ENCODE results near the gene CLUH. TPM values are rescaled to one million over a fixed set of nuclear protein-coding genes. Genes with fewer than 3 reads are reported as not detected.

The CLUH gene
- total and polyA plus RNA-seq, 9 donors = 17.5 to 45.2 (median 35.5) TPM

GRCh38 chr17:2707721-2708584 lies 3.6 kb downstream of the CLUH start:
- Histone ChIP-seq H3K36me3 (ENCODE audit: control insufficient read depth, insufficient read depth, low read length) (peaks cover 16% of the 10 kb centered on the region), H3K9me3 (replicated peaks; ENCODE audit: control insufficient read depth, low read depth, low read length) (no peaks in the 10 kb centered on the region), H3K27me3 (ENCODE audit: control insufficient read depth, insufficient read depth, low read length) (no peaks in the 10 kb centered on the region), H3K4me3 (ENCODE audit: low read length) (no peak overlapping the region), H3K4me1 (ENCODE audit: control insufficient read depth, insufficient read depth, low read length) (peaks cover 51% of the 10 kb centered on the region), H3K27ac (ENCODE audit: low read length) (peak overlapping the region; percentile 13)
- DNase-seq = no peak
- 53% methylated on average over 9 of the region's 13 CpGs for WGBS (ENCODE audit: insufficient coverage)

DNA sequence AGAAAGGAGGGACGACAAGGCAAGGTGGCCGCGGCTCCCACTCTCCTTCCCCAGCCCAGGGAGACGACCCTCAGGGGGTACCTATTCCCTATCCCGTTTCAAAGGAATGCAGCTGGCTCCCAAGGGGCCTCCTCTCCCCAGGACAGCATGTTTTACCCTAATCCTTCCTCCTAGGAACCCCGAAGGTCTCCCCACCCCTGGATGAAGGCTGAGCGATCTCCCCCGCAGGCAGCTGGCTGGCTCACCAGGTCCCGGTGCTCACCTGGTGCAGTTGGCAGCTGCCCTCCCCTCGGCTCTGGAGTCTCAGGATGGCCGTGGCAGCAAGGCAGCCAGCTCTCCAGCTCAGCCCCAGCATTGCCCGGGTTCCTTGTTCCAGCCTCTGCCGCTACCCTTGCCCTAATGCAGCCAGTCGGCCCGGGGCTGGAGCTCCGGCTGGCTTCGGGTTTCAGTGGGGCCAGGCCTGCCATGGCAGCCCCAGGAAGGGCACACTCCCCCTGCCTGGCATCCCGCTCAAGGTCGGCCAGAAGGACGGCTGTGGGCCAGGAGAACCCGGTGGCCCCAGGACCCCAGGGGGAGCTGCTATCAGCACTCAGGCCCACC lies 4.6 kb downstream of the CLUH start:
- Histone ChIP-seq H3K27me3 (ENCODE audit: control insufficient read depth, insufficient read depth, low read length) (no peaks in the 10 kb centered on the region), H3K27ac (ENCODE audit: low read length) (no peak overlapping the region), H3K36me3 (ENCODE audit: control insufficient read depth, insufficient read depth, low read length) (peaks cover 22% of the 10 kb centered on the region), H3K4me3 (ENCODE audit: low read length) (no peak overlapping the region), H3K9me3 (replicated peaks; ENCODE audit: control insufficient read depth, low read depth, low read length) (no peaks in the 10 kb centered on the region), H3K4me1 (ENCODE audit: control insufficient read depth, insufficient read depth, low read length) (peaks cover 41% of the 10 kb centered on the region)
- 75% methylated on average over 19 of the region's 21 CpGs for WGBS (ENCODE audit: insufficient coverage)
- DNase-seq = no peak

DNA sequence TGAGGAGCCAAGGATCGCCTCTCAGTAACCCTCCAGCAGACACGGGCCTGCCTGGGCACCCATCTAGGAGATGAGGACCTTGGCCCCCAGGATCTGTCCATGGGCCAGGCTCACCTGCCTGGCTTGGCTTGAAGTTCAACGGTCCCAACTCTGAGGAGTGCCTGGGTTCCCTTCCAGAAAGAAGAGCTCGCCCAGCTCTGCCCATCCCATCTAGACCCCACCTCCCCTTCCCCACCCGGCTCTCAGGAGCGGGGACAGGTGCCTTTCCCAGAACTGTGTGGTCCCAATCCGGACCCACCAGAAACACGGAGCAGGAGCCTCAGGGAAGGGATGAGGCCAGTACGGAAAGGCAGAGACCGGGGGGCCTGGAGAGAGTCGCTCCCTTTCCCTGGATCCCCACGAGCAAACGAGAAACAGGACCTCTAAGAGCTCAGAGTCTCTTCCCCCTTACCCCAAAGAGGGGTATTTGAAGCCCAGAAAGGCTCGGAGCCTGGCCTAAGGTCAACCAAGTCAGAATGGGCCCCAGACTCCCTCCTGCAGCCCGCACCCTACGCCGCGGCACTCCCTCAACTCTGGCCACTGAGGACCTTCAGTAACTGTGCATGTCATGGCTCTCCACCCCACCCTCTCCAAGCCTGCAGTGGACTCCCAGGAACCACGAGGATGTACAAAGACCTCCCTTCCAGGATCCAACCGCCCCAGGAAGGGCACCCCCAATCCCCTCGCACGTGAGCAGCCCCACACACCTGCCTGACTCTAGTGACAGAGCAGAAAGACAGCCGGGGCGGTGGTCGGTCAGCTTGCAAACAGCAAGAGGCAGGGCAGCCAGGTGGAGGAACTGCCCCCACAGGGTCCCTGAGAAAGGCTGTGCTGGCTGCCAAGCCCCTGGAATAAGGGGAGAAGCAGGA lies 5.4 kb downstream of the CLUH start:
- no peak overlapping the region for H3K4me3 ChIP-seq (ENCODE audit: low read length)
- peaks cover 41% of the 10 kb centered on the region for H3K4me1 ChIP-seq (ENCODE audit: control insufficient read depth, insufficient read depth, low read length)
- DNase-seq = no peak
- H3K27me3 ChIP-seq (ENCODE audit: control insufficient read depth, insufficient read depth, low read length) = no peaks in the 10 kb centered on the region
- peaks cover 30% of the 10 kb centered on the region for H3K36me3 ChIP-seq (ENCODE audit: control insufficient read depth, insufficient read depth, low read length)
- no peaks in the 10 kb centered on the region for H3K9me3 ChIP-seq (replicated peaks; ENCODE audit: control insufficient read depth, low read depth, low read length)
- no peak overlapping the region for H3K27ac ChIP-seq (ENCODE audit: low read length)
- 80% methylated on average over 15 of the region's 25 CpGs for WGBS (ENCODE audit: insufficient coverage)

DNA sequence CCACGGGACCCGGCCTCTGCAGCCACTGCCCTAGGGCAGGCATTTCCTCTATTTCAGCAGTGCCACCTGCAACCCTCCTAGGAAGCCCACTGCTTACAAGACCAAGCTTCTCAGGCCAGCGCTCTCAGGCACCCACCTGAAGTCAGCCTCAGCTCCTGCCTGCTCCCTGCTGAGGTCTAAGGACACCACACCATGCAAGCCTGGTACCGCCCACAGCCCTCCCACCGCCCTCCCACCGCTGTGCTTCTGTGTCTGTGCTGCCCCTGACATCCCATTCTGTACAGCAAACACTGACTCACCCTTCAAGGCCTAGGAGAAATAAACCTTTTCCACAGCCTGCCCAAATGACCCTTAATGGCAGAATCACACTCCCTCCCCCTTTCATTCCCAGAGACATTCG lies 6.3 kb downstream of the CLUH start:
- peaks cover 36% of the 10 kb centered on the region for H3K36me3 ChIP-seq (ENCODE audit: control insufficient read depth, insufficient read depth, low read length)
- no peak for DNase-seq
- no peaks in the 10 kb centered on the region for H3K9me3 ChIP-seq (replicated peaks; ENCODE audit: control insufficient read depth, low read depth, low read length)
- WGBS (ENCODE audit: insufficient coverage) = 75% methylated on average over 7 of the region's 7 CpGs
- H3K4me3 ChIP-seq (ENCODE audit: low read length) = no peak overlapping the region
- peaks cover 34% of the 10 kb centered on the region for H3K4me1 ChIP-seq (ENCODE audit: control insufficient read depth, insufficient read depth, low read length)
- H3K27me3 ChIP-seq (ENCODE audit: control insufficient read depth, insufficient read depth, low read length) = no peaks in the 10 kb centered on the region
- H3K27ac ChIP-seq (ENCODE audit: low read length) = no peak overlapping the region

DNA sequence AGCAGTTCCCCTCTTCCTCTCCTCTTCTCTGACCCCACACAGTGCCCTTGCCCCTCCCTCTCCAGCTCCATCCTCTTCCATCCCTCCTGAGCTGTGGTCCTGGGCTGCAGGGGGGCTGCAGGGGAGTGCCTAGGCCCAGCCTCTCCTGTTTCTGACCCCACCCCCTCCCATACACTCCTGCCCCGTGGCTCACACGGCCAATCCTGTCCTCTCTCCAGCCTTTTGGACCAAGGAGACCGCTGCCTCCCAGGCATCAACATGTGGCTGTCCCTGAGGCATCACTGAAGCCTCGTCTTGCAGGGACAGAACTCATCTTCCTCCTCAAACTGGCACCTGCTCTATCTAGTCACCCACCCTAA lies 6.7 kb downstream of the CLUH start:
- H3K27ac ChIP-seq (ENCODE audit: low read length) = no peak overlapping the region
- no peaks in the 10 kb centered on the region for H3K9me3 ChIP-seq (replicated peaks; ENCODE audit: control insufficient read depth, low read depth, low read length)
- H3K4me1 ChIP-seq (ENCODE audit: control insufficient read depth, insufficient read depth, low read length) = peaks cover 30% of the 10 kb centered on the region
- 45% methylated on average over 4 of the region's 4 CpGs for WGBS (ENCODE audit: insufficient coverage)
- DNase-seq = no peak
- H3K27me3 ChIP-seq (ENCODE audit: control insufficient read depth, insufficient read depth, low read length) = no peaks in the 10 kb centered on the region
- H3K36me3 ChIP-seq (ENCODE audit: control insufficient read depth, insufficient read depth, low read length) = peaks cover 40% of the 10 kb centered on the region
- H3K4me3 ChIP-seq (ENCODE audit: low read length) = no peak overlapping the region

DNA sequence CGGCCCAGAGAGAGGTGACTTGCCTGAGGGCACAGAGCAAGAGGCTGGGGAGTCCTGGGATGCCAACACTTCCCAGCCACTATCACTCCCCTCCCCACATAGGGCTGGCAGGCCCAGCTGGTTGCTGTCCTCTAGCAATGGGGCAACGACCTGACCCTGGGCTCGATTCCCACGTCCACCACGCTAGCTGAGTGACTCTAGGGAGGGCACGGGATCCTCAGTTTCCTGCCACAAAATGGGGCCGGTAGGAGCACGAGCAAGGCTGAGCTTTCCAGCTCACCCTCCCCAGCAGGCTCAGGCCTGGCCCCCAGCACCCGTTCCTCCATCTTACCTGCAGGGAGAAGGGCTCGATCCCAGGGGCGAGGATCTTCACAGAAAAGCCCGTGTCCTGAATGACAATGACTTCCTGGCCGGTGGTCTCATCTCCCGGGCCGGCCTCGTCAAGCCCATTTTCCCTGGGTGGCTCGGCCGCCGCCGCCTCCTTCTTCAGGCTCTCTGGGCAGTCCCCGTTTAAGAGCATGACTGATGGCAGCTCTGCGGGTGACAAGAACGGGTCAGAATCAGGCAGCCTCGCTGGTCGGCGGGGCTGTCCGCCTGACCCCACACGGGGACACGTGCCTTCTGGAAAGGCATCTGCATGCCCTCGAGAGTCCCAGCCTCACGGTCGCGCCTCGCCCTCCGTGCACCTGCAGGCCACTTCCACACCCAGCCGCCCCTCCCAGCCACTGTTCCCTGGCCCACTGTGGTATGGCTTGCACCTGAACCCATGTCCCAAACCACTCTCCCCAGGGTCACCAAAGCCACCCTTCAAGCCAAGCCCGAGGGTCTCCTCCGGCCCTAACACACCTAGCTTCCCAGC lies 7.3 kb downstream of the CLUH start:
- H3K27ac ChIP-seq (ENCODE audit: low read length) = no peak overlapping the region
- no peak for DNase-seq
- H3K4me1 ChIP-seq (ENCODE audit: control insufficient read depth, insufficient read depth, low read length) = peaks cover 24% of the 10 kb centered on the region
- H3K4me3 ChIP-seq (ENCODE audit: low read length) = no peak overlapping the region
- peaks cover 43% of the 10 kb centered on the region for H3K36me3 ChIP-seq (ENCODE audit: control insufficient read depth, insufficient read depth, low read length)
- 84% methylated on average over 37 of the region's 38 CpGs for WGBS (ENCODE audit: insufficient coverage)
- H3K9me3 ChIP-seq (replicated peaks; ENCODE audit: control insufficient read depth, low read depth, low read length) = no peaks in the 10 kb centered on the region
- H3K27me3 ChIP-seq (ENCODE audit: control insufficient read depth, insufficient read depth, low read length) = no peaks in the 10 kb centered on the region

GRCh38 chr17:2703606-2704005 lies 8.0 kb downstream of the CLUH start:
- Histone ChIP-seq H3K9me3 (replicated peaks; ENCODE audit: control insufficient read depth, low read depth, low read length) (no peaks in the 10 kb centered on the region), H3K4me3 (ENCODE audit: low read length) (no peak overlapping the region), H3K27ac (ENCODE audit: low read length) (no peak overlapping the region), H3K36me3 (ENCODE audit: control insufficient read depth, insufficient read depth, low read length) (peaks cover 49% of the 10 kb centered on the region), H3K4me1 (ENCODE audit: control insufficient read depth, insufficient read depth, low read length) (peaks cover 18% of the 10 kb centered on the region), H3K27me3 (ENCODE audit: control insufficient read depth, insufficient read depth, low read length) (no peaks in the 10 kb centered on the region)
- WGBS (ENCODE audit: insufficient coverage) = 95% methylated on average over 12 of the region's 16 CpGs
- no peak for DNase-seq

DNA sequence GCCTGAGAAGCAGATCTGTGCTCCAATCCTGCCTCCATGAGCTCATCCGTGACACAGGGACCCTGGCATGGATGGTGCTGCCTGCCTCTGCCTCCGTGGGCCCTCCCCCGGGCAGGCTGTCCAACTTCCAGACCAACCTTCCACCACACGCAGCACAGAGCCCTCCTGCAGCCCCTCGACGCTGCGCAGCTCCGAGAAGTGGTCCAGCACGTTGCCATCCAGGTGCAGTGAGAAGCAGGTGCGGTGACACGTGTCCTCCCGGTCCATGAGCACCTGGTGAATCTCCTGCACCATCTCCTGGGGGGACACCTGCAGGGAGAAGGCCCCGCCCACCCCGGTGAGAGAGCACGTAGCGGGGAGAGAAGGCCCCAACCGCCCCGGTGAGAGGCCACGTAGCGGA lies 8.4 kb downstream of the CLUH start:
- DNase-seq = no peak
- no peaks in the 10 kb centered on the region for H3K9me3 ChIP-seq (replicated peaks; ENCODE audit: control insufficient read depth, low read depth, low read length)
- no peak overlapping the region for H3K27ac ChIP-seq (ENCODE audit: low read length)
- peaks cover 13% of the 10 kb centered on the region for H3K4me1 ChIP-seq (ENCODE audit: control insufficient read depth, insufficient read depth, low read length)
- no peaks in the 10 kb centered on the region for H3K27me3 ChIP-seq (ENCODE audit: control insufficient read depth, insufficient read depth, low read length)
- WGBS (ENCODE audit: insufficient coverage) = 92% methylated on average over 19 of the region's 20 CpGs
- H3K4me3 ChIP-seq (ENCODE audit: low read length) = no peak overlapping the region
- H3K36me3 ChIP-seq (ENCODE audit: control insufficient read depth, insufficient read depth, low read length) = peaks cover 53% of the 10 kb centered on the region

GRCh38 chr17:2701996-2702741 lies 9.4 kb downstream of the CLUH start:
- Histone ChIP-seq H3K27me3 (ENCODE audit: control insufficient read depth, insufficient read depth, low read length) (no peaks in the 10 kb centered on the region), H3K4me1 (ENCODE audit: control insufficient read depth, insufficient read depth, low read length) (peaks cover 3% of the 10 kb centered on the region), H3K36me3 (ENCODE audit: control insufficient read depth, insufficient read depth, low read length) (peaks cover 63% of the 10 kb centered on the region), H3K9me3 (replicated peaks; ENCODE audit: control insufficient read depth, low read depth, low read length) (no peaks in the 10 kb centered on the region), H3K4me3 (ENCODE audit: low read length) (no peak overlapping the region), H3K27ac (ENCODE audit: low read length) (no peak overlapping the region)
- WGBS (ENCODE audit: insufficient coverage) = 85% methylated on average over 18 of the region's 22 CpGs
- DNase-seq = no peak
